Measurements from ENCODE around the gene MDFIC. TPM values are rescaled to one million over a fixed set of nuclear protein-coding genes. Genes with fewer than 3 reads are reported as not detected.

The MDFIC gene
- total and polyA plus RNA-seq, 9 donors: 10.6 to 30.0 (median 17.9) TPM

DNA sequence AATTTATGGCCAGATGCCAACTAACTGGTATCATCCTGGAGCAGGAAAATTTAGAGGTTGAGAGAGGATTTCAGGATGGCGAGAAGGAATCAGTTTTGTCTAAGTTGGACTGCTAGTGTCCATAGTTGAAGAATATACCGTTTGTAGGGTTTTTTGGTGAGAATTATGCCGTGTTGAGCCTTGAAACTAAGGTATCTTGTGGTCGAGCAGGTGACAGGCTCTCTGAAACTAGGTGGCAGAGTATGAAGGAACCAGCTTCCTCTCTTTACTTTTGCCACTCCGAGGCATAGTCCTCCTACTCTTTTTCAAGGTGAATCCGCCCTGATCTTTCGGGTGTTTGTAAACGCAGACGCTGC, 9.7 kb downstream of the MDFIC start:
- no peak for DNase-seq
- no peaks in the 10 kb centered on the region for H3K36me3 ChIP-seq
- H3K4me3 ChIP-seq: no peak overlapping the region
- no peaks in the 10 kb centered on the region for H3K27me3 ChIP-seq
- WGBS, 3 donors: 93 to 97% (median 95%) methylated on average over 9 of the region's 9 CpGs
- no peak overlapping the region for H3K27ac ChIP-seq
- H3K4me1 ChIP-seq (ENCODE audit: insufficient read depth): peaks cover 7% of the 10 kb centered on the region
- no peaks in the 10 kb centered on the region for H3K9me3 ChIP-seq
- TF ChIP-seq EP300 (IDR thresholded peaks at IDR 0.05) (no peak), POLR2A (IDR thresholded peaks at IDR 0.05) (no peak)
- TF ChIP-seq, protein P1, sequence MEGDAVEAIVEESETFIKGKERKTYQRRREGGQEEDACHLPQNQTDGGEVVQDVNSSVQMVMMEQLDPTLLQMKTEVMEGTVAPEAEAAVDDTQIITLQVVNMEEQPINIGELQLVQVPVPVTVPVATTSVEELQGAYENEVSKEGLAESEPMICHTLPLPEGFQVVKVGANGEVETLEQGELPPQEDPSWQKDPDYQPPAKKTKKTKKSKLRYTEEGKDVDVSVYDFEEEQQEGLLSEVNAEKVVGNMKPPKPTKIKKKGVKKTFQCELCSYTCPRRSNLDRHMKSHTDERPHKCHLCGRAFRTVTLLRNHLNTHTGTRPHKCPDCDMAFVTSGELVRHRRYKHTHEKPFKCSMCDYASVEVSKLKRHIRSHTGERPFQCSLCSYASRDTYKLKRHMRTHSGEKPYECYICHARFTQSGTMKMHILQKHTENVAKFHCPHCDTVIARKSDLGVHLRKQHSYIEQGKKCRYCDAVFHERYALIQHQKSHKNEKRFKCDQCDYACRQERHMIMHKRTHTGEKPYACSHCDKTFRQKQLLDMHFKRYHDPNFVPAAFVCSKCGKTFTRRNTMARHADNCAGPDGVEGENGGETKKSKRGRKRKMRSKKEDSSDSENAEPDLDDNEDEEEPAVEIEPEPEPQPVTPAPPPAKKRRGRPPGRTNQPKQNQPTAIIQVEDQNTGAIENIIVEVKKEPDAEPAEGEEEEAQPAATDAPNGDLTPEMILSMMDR (IDR thresholded peaks at IDR 0.05): no peak
- intact Hi-C loops (cut with DNase I): no loop called here

DNA sequence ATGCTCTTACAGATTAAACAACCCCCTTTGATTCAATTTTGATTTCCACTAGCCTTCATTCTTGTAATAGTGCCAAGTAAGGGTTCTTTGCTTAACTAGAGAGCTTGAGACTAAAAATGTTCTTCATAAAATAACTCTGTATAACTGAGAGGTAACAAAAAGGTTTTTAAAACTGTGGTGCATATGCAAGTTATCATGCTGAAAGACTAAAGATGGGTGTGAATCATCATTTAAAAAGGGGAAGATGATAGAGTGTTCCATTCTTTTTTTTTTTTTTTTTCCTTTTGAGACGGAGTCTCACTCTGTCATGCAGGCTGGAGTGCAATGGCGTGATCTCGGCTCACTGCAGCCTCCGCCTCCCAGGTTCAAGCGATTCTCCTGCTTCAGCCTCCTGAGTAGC, 11.1 kb downstream of the MDFIC start:
- TF ChIP-seq, protein P1 (IDR thresholded peaks at IDR 0.05): no peak
- TF ChIP-seq POLR2A (IDR thresholded peaks at IDR 0.05) (no peak), EP300 (IDR thresholded peaks at IDR 0.05) (no peak)
- no peaks in the 10 kb centered on the region for H3K36me3 ChIP-seq
- H3K4me1 ChIP-seq (ENCODE audit: insufficient read depth): peaks cover 5% of the 10 kb centered on the region
- H3K9me3 ChIP-seq: no peaks in the 10 kb centered on the region
- H3K27ac ChIP-seq: no peak overlapping the region
- no peaks in the 10 kb centered on the region for H3K27me3 ChIP-seq
- H3K4me3 ChIP-seq: no peak overlapping the region
- 86 to 92% (median 89%) methylated on average over 5 of the region's 5 CpGs for WGBS, 3 donors
- DNase-seq: no peak
- intact Hi-C loops (cut with DNase I): no loop called here

DNA sequence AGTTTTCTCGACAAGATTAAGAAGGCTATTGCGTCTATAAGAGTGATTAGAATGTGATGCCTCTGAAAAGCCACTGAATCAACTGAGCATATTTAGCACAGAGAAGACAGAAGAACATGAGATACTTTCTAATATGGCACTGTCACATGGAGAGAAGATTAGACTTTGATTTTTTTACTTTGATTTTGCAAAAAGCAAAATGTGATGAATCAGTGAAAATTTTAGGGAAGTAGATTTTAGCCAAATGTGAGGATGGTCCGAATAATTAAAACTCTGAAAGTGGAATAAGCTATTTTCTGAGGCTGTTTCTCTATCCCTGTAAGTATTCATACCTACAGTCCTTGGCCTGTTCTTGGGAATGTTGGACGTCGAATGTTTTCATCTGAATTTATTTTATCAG, 11.8 kb downstream of the MDFIC start:
- TF ChIP-seq EP300 (IDR thresholded peaks at IDR 0.05): no peak
- TF ChIP-seq POLR2A (IDR thresholded peaks at IDR 0.05): no peak
- TF ChIP-seq, protein P1 (IDR thresholded peaks at IDR 0.05): no peak
- DNase-seq: no peak
- no peaks in the 10 kb centered on the region for H3K36me3 ChIP-seq
- intact Hi-C loops (cut with DNase I): no loop called here
- H3K4me3 ChIP-seq: no peak overlapping the region
- no peaks in the 10 kb centered on the region for H3K27me3 ChIP-seq
- H3K27ac ChIP-seq: no peak overlapping the region
- 76 to 80% (median 78%) methylated on average over 5 of the region's 5 CpGs for WGBS, 3 donors
- no peaks in the 10 kb centered on the region for H3K9me3 ChIP-seq
- peaks cover 5% of the 10 kb centered on the region for H3K4me1 ChIP-seq (ENCODE audit: insufficient read depth)

DNA sequence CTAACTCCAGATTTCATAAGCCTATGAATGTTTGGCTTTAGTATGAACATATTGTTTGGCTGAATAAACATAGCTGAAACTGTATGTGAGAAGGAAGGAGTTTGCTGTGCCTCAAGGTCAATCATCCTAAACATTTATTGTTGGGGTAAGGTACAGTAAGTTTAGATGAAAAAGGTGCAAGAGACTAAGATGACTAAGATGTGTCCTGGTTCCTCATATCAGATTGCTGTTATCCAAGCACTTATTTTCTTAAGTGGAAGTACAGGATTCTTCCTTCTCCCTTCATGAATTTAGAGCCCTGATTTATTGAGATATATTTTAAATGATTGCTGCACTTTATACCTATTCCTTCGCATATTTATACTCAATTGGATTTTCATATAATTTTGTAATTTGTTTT, 12.2 kb downstream of the MDFIC start:
- no peaks in the 10 kb centered on the region for H3K36me3 ChIP-seq
- DNase-seq: no peak
- intact Hi-C loops (cut with DNase I): no loop called here
- TF ChIP-seq, protein P1 (IDR thresholded peaks at IDR 0.05): no peak
- TF ChIP-seq POLR2A (IDR thresholded peaks at IDR 0.05) (no peak), EP300 (IDR thresholded peaks at IDR 0.05) (no peak)
- 95 to 100% (median 95%) methylated on average over 1 of the region's 1 CpG for WGBS, 3 donors
- H3K27ac ChIP-seq: no peak overlapping the region
- no peaks in the 10 kb centered on the region for H3K9me3 ChIP-seq
- H3K4me1 ChIP-seq (ENCODE audit: insufficient read depth): peaks cover 5% of the 10 kb centered on the region
- no peak overlapping the region for H3K4me3 ChIP-seq
- no peaks in the 10 kb centered on the region for H3K27me3 ChIP-seq

DNA sequence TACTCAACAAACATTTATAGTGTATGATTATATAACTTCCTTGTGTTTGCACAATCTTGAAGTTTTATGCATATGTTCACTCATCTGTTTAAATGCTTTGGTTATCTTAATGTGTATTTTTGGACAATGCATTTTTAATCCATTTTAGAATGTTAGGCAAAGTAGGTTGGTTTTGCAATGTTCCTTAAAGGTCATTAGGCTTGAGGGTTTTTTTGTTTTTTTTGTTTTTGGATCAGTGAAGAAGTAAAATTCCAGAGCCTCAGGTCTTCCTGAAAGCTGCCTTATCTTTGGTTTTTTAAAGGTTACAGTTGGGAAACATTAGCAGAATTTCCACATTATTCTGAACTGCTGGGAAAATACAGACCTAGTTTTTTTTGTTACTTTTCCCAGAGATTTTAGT, 12.8 kb downstream of the MDFIC start:
- Histone ChIP-seq H3K27ac (no peak overlapping the region), H3K27me3 (no peaks in the 10 kb centered on the region), H3K36me3 (no peaks in the 10 kb centered on the region), H3K9me3 (no peaks in the 10 kb centered on the region), H3K4me3 (no peak overlapping the region), H3K4me1 (ENCODE audit: insufficient read depth) (peaks cover 5% of the 10 kb centered on the region)
- TF ChIP-seq, protein P1 (IDR thresholded peaks at IDR 0.05): no peak
- no peak for TF ChIP-seq POLR2A (IDR thresholded peaks at IDR 0.05)
- TF ChIP-seq EP300 (IDR thresholded peaks at IDR 0.05): no peak
- intact Hi-C loops (cut with DNase I): no loop called here
- no peak for DNase-seq
